ENCODE results near the gene FBXO47. TPM values are rescaled to one million over a fixed set of nuclear protein-coding genes. Genes with fewer than 3 reads are reported as not detected.

FBXO47 gene, protein sequence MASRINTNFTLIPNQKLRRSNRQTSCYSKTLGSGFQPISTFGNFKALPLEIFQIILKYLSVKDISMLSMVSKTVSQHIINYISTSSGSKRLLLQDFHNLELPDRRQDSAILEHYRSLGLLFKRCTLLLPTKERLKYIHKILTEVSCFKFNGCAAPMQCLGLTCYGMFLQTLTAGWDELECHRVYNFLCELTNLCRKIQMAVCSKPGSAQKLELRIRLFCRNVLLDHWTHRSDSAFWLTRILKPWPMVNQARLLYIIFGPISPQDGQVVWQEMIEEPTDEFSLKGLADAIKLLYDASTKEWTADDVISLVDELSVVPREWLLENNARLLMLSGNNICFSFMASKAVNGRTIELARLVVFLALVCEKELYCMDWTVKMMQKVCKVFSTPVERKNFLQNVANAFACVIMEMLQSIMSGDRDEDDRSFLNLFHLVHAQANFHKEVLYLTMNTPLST
- polyA plus RNA-seq: under 1 TPM in 1 of 3 donors, not detected in 2; 0.03 TPM

GRCh38 chr17:38967290-38967738 is at the start of gene FBXO47:
Gene FBXO47 (minus strand): TSS chr17:38967403. CDS start chr17:38963025, 4,378 bp downstream.
- H3K27ac ChIP-seq (ENCODE audit: low read depth, low read length): peak within 1 kb of the TSS; percentile 54
- WGBS, 3 donors: 6 to 20% (median 20%) methylated on average over 21 of the region's 21 CpGs

GRCh38 chr17:39016193-39017153 is 49.3 kb upstream of the FBXO47 start:
- WGBS, 3 donors: 68 to 74% (median 71%) methylated on average over 9 of the region's 9 CpGs

DNA sequence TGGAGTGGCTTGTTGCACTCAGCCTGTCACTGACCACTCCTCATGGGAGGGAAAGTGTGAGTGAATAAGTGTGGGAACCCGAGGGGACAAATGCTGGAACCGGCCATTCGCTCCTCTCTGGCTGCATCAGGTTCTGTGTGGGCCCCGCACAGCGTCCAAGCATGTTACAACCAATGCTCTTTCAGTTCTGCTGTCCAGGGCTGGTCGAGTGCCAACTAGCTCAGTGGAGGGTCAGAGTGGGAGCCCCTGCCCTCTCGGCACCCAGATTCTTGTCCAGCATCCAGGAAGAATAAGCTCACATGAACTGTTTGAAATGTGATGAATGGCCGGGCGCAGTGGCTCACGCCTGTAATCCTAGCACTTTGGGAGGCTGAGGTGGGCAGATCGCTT is 48.3 kb upstream of the FBXO47 start:
- no peak overlapping the region for H3K27ac ChIP-seq (ENCODE audit: low read depth, low read length)
- WGBS, 3 donors: 87 to 92% (median 90%) methylated on average over 11 of the region's 11 CpGs

More at GRCh38 chr17:39016193-39017153, 49.3 kb upstream of the FBXO47 start:
- no peak overlapping the region for H3K27ac ChIP-seq (ENCODE audit: low read depth, low read length)

- WGBS, 3 donors: 73 to 86% (median 76%) methylated on average over 13 of the region's 13 CpGs
- H3K27ac ChIP-seq (ENCODE audit: low read depth, low read length): no peak overlapping the region
Measured at GRCh38 chr17:39014795-39015545, 47.8 kb upstream of the FBXO47 start.

- H3K27ac ChIP-seq (ENCODE audit: low read depth, low read length): no peak overlapping the region
- 68 to 84% (median 69%) methylated on average over 4 of the region's 4 CpGs for WGBS, 3 donors
Measured at GRCh38 chr17:39014044-39014794, 47.0 kb upstream of the FBXO47 start.

- WGBS, 3 donors: 89 to 94% (median 94%) methylated on average over 7 of the region's 7 CpGs
- H3K27ac ChIP-seq (ENCODE audit: low read depth, low read length): no peak overlapping the region
Measured at GRCh38 chr17:39012725-39013124, 45.5 kb upstream of the FBXO47 start.

- 47 to 88% (median 82%) methylated on average over 14 of the region's 14 CpGs for WGBS, 3 donors
Measured at GRCh38 chr17:39011907-39012468, 44.8 kb upstream of the FBXO47 start.

GRCh38 chr17:39009581-39010001 is 42.4 kb upstream of the FBXO47 start:
- 82 to 89% (median 84%) methylated on average over 3 of the region's 3 CpGs for WGBS, 3 donors
- H3K27ac ChIP-seq (ENCODE audit: low read depth, low read length): no peak overlapping the region

More at GRCh38 chr17:39011907-39012468, 44.8 kb upstream of the FBXO47 start:
- no peak overlapping the region for H3K27ac ChIP-seq (ENCODE audit: low read depth, low read length)

- H3K27ac ChIP-seq (ENCODE audit: low read depth, low read length): no peak overlapping the region
- 65 to 86% (median 76%) methylated on average over 2 of the region's 2 CpGs for WGBS, 3 donors
Measured at GRCh38 chr17:39008633-39009032, 41.4 kb upstream of the FBXO47 start.

GRCh38 chr17:39002991-39003715 is 36.0 kb upstream of the FBXO47 start:
- WGBS, 3 donors: 25 to 50% (median 25%) methylated on average over 16 of the region's 16 CpGs
- peak overlapping the region; percentile 82 for H3K27ac ChIP-seq (ENCODE audit: low read depth, low read length)

DNA sequence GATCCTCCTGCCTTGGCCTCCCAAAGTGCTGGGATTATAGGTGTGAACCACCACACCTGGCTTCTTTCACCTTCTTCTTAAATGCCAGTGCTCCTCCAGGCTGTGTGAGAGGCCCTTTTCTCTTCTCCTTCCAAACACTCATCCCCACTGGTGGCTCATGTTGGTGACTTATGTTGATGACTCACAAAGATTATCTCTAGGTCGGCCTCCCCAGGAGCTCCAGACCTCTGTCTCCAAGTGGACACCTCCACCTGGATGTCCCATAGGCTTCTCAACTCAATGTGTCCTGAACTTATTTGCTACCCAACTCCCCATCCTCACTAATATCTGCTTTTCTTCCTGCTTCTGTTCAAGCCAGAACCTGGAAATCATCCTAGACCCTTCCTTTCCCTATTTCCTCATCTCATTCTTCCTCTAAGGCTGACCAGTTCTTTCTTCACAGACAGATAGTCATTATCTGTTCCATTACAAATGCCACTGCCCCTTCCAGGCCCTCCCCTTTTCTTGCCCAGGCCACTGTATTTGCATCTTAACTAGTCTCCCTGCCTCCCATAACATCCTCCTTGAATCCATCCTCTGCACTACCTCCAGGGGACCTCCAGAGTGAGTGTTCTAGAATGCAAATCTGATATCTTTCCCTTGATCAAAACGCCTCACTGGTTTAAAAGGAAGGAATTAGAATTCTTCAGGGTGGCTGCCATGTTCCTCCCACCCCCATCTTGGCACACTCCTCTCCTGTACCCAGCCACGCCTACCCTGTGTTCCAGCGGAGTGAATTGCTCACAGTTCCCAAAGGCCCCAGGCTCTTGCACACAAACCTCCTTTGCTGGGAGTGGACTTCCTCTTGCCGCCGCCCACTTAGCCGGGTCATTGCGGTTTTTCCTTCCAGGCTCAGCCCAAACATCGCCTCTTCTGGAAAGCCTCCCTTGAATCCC is 34.8 kb upstream of the FBXO47 start:
- peak overlapping the region; percentile 82 for H3K27ac ChIP-seq (ENCODE audit: low read depth, low read length)
- 23 to 56% (median 28%) methylated on average over 9 of the region's 9 CpGs for WGBS, 3 donors

DNA sequence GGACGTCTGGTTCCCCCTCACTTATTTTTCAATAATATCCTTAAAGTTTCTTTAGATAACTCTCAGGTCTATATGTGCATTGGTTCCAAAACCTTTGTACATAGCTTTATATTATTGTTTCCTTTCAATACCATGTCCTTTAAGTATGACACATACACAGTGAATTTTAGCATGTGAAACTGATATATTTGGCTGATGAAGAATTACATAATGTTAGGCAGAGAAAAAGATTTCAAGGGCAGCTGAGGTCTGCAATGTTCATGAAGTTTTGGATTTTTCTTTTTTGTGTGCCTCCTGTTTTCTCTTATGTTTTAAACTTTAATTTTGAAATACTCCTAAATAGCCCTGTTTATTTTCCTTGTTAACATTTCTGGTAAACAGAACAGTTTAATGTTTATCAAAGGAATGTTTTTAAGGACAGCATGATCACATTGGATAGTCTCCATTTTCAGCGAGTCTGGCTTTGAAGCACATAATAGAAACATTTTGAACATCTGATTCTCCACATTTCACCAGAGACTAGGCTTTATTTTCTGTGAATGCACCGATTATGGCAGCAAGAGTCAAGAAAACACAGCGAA is 32.9 kb upstream of the FBXO47 start:
- WGBS, 3 donors: 51 to 58% (median 56%) methylated on average over 4 of the region's 4 CpGs
- no peak overlapping the region for H3K27ac ChIP-seq (ENCODE audit: low read depth, low read length)

- H3K27ac ChIP-seq (ENCODE audit: low read depth, low read length): no peak overlapping the region
- 93 to 94% (median 93%) methylated on average over 4 to 5 of the region's 5 CpGs for WGBS, 3 donors
Measured at GRCh38 chr17:38996660-38997337, 29.6 kb upstream of the FBXO47 start.

DNA sequence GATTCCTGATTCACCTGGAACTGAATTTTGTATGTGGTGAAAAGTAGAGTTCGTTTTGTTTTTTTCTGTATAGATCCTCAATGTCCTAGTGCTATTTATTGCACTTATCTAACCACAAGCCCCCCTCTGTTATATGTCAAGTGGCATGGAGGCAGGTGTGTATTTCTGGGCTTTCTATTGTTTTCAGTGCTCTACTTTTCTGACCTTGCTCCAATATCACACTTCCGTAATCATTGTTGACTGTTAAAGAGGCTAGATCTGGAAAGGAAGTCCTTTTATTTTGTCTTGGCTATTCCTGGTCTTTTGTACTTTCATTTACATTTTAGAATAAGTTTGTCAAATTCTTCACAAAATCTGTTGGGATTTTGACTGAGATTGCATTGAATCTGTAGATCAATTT is 26.8 kb upstream of the FBXO47 start:
- no peak overlapping the region for H3K27ac ChIP-seq (ENCODE audit: low read depth, low read length)
- WGBS, 3 donors: 16 to 48% (median 42%) methylated on average over 2 of the region's 2 CpGs

DNA sequence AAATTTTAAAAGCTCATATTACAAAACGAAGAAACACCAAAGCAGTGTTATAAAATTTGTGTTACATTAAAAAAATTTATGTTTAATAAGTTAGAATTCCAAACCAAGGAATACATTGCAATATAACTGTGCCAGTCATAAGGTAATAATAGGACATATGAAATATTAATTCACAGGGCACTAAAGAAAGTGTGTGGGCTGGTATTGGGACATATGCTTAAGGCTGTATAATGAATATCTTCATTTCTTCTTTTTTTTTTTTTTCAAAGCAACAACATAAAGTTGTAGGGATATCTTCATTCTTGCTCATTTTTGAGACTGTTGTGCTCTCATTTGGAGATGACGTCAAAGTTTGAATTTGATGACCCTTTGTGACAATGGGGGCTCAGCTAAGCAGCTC is 17.5 kb upstream of the FBXO47 start:
- no peak overlapping the region for H3K27ac ChIP-seq (ENCODE audit: low read depth, low read length)
- WGBS, 3 donors: 67 to 88% (median 86%) methylated on average over 2 of the region's 2 CpGs
